GM12874 (cell line): ENCODE results near the gene RNFT2.

Experiments
- CTCF ChIP-seq: IDR thresholded peaks from 2 replicates; pipeline ENCODE4 v1.5.1; 2011; ENCODE audit warnings: low read depth, mild to moderate bottlenecking, control low read depth, low read length, moderate library complexity; ENCODE audit not compliant: insufficient read depth

Gene RNFT2

GRCh38 chr12:116737774-116738657, at the start of gene RNFT2, which contains the start of gene SPRING1:
Gene RNFT2 (plus strand): TSS chr12:116738315. CDS start chr12:116740498, 2,183 bp downstream.
Gene SPRING1 (minus strand): TSS chr12:116738069. CDS start chr12:116737900, 169 bp downstream.
- TF ChIP-seq CTCF, result peak; percentile 7; the same call in 1 of the 2 replicates

GRCh38 chr12:116689521-116689920, 48.6 kb upstream of the RNFT2 start:
- TF ChIP-seq CTCF, result no peak

- no peak for TF ChIP-seq CTCF
Measured at GRCh38 chr12:116689979-116690744, 48.0 kb upstream of the RNFT2 start.

- TF ChIP-seq CTCF, result no peak
Measured at GRCh38 chr12:116691205-116691604, 46.9 kb upstream of the RNFT2 start.

- TF ChIP-seq CTCF, result no peak
Measured at GRCh38 chr12:116691636-116692035, 46.5 kb upstream of the RNFT2 start.

GRCh38 chr12:116692605-116693004, 45.5 kb upstream of the RNFT2 start:
- no peak for TF ChIP-seq CTCF
